Tibial nerve (tissue), 4 donors: ENCODE results near the gene TXNDC2.

ENCODE experiments used
- CTCF ChIP-seq, 5 experiments: fragments of 200-600 bp in 3 of 5; fragments of 450-650 bp in 2 of 5; sonication (generic) in 3 of 5; IDR thresholded peaks; one replicate each; pipeline ENCODE4 v1.5.1; 2016 to 2019; ENCODE audit warnings: antibody characterized with exemption in 5 of 5, mild to moderate bottlenecking in 3 of 5, moderate library complexity in 2 of 5
- EP300 ChIP-seq, 2 donors: sonication (generic); formaldehyde crosslinking; IDR thresholded peaks; one replicate each; pipeline ENCODE4 v1.6.1; 2017; ENCODE audit warnings: antibody characterized with exemption in 2 of 2, mild to moderate bottlenecking in 1 of 2
- POLR2A ChIP-seq, 2 donors: fragments of 450-650 bp; IDR thresholded peaks; one replicate each; pipeline ENCODE4 v1.6.1; 2017; ENCODE audit warnings: antibody characterized with exemption in 2 of 2, mild to moderate bottlenecking in 2 of 2, moderate library complexity in 2 of 2

- TF ChIP-seq CTCF (IDR thresholded peaks at IDR 0.05) (no peak), POLR2A (IDR thresholded peaks at IDR 0.05) (no peak), EP300 (IDR thresholded peaks at IDR 0.05) (no peak)
These were observed 204 bp downstream of the TXNDC2 start for GRCh38 chr18:9886005-9886348.
